ENCODE results near the gene TSEN34.

The TSEN34 gene

DNA sequence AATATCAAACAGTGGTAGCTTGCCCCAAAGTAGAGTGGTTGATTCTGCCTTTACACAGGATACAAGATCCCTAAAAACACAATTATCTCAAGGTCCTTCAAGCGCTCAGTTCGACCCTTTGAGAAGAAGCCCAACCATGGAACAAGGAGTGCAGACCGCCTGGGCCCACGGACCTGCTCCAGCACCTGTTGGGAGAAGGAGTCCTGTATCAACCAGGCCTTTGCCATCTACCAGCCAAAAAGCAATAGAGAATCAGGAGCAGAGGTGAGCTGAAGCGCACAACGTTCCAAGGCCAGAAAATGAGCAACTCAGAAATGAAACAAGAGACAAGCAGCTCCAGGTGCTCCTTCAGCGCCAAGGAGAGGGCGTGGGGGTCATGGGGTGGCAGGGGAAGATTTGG lies 38.0 kb downstream of the TSEN34 start:
- no peaks in the 10 kb centered on the region for H3K9me2 ChIP-seq (replicated peaks; ENCODE audit: insufficient read depth, low read length)
- no peaks in the 10 kb centered on the region for H3K79me2 ChIP-seq (ENCODE audit: insufficient read depth, low read length)
- no peaks in the 10 kb centered on the region for H3K27me3 ChIP-seq (ENCODE audit: low read length)
- H3K27ac ChIP-seq (ENCODE audit: low read depth, low read length), result no peak overlapping the region
- TF ChIP-seq, protein P1, sequence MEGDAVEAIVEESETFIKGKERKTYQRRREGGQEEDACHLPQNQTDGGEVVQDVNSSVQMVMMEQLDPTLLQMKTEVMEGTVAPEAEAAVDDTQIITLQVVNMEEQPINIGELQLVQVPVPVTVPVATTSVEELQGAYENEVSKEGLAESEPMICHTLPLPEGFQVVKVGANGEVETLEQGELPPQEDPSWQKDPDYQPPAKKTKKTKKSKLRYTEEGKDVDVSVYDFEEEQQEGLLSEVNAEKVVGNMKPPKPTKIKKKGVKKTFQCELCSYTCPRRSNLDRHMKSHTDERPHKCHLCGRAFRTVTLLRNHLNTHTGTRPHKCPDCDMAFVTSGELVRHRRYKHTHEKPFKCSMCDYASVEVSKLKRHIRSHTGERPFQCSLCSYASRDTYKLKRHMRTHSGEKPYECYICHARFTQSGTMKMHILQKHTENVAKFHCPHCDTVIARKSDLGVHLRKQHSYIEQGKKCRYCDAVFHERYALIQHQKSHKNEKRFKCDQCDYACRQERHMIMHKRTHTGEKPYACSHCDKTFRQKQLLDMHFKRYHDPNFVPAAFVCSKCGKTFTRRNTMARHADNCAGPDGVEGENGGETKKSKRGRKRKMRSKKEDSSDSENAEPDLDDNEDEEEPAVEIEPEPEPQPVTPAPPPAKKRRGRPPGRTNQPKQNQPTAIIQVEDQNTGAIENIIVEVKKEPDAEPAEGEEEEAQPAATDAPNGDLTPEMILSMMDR (IDR thresholded peaks at IDR 0.05; ENCODE audit: insufficient read depth, low read length, poor library complexity, severe bottlenecking), result no peak
- no peak for TF ChIP-seq EZH2phosphoT487 (conservative IDR thresholded peaks at IDR 0.05; ENCODE audit: low read length)
- H3F3A ChIP-seq (ENCODE audit: insufficient read depth), result no peaks in the 10 kb centered on the region
- H4K20me1 ChIP-seq (ENCODE audit: low read depth, low read length), result no peaks in the 10 kb centered on the region
- H3K9ac ChIP-seq (ENCODE audit: low read length), result no peak overlapping the region
- H3K36me3 ChIP-seq (ENCODE audit: low read length), result no peaks in the 10 kb centered on the region
- H3K4me3 ChIP-seq (ENCODE audit: insufficient read depth, low read length, poor library complexity, severe bottlenecking), result no peak overlapping the region
- no peak overlapping the region for H2AFZ ChIP-seq (ENCODE audit: low read depth, low read length, severe bottlenecking)
- H3K9me3 ChIP-seq (ENCODE audit: insufficient read depth, low read length), result no peaks in the 10 kb centered on the region
- no peak overlapping the region for H3K4me2 ChIP-seq (ENCODE audit: low read depth, low read length, poor library complexity, severe bottlenecking)

DNA sequence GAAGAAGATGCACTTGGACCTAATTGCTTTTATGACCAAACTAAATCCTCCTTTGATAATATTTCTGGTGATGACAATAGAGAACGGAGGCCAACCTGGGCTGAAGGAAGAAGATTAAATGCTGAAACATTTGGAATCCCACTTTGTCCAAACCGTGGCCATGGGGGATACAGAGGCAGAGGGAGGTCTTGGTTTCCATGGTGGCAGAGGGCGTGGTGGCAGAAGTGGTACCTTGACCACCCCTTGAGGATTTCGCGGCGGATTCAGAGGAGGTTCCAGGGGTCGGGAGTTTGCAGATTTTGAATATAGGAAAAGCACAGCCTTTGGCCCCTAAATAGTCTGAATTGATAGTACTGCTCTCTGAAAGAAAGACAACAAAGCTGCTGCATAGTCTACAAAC lies 38.9 kb downstream of the TSEN34 start:
- TF ChIP-seq, protein P1 (IDR thresholded peaks at IDR 0.05; ENCODE audit: insufficient read depth, low read length, poor library complexity, severe bottlenecking), result no peak
- TF ChIP-seq EZH2phosphoT487 (conservative IDR thresholded peaks at IDR 0.05; ENCODE audit: low read length), result no peak
- Histone ChIP-seq H3K4me2 (ENCODE audit: low read depth, low read length, poor library complexity, severe bottlenecking) (no peak overlapping the region), H3K27ac (ENCODE audit: low read depth, low read length) (no peak overlapping the region), H3K9me2 (replicated peaks; ENCODE audit: insufficient read depth, low read length) (no peaks in the 10 kb centered on the region), H3F3A (ENCODE audit: insufficient read depth) (no peaks in the 10 kb centered on the region), H2AFZ (ENCODE audit: low read depth, low read length, severe bottlenecking) (no peak overlapping the region), H3K4me3 (ENCODE audit: insufficient read depth, low read length, poor library complexity, severe bottlenecking) (no peak overlapping the region), H3K36me3 (ENCODE audit: low read length) (no peaks in the 10 kb centered on the region), H3K79me2 (ENCODE audit: insufficient read depth, low read length) (no peaks in the 10 kb centered on the region), H3K27me3 (ENCODE audit: low read length) (no peaks in the 10 kb centered on the region), H3K9me3 (ENCODE audit: insufficient read depth, low read length) (no peaks in the 10 kb centered on the region), H4K20me1 (ENCODE audit: low read depth, low read length) (no peaks in the 10 kb centered on the region), H3K9ac (ENCODE audit: low read length) (no peak overlapping the region)

DNA sequence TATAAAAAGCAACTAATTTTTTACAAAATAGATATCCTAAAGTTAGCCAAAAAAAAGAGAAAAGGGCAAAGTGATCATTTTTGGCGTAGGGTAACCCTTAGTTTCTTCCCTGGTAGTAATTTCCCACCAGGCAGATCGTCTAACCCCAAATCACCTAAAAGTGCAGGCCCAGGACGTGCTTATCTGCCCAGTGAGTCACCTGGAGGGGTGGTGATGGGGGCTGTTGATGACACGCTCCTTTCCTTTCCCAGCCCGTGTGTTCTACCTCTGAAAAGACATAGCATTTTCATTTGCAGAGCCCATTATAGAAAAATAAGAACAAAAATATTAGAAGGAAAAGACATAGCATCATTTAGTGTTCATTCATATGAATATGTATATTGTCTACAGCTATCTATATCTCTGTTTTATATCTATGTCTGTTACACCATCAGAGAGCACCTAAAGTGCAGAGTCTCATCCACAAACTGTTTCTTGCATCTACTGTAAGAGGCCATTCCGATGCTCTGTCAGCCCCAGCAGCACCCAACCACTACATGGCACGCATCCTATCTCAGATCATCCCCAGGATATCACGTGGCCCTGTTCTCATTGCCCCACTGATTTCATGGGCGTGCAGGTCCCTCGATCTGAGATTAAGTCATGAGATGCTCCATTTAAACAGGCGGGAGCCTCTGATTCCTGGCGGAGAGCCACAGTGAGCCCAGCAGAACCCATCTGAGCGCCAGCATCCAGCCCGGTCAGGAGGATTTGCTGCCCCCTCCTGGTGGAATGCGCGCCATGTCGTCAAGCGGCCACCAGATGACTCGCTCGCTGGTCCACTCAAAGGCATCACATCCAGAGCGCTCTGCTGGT lies 40.2 kb downstream of the TSEN34 start:
- no peaks in the 10 kb centered on the region for H3K9me2 ChIP-seq (replicated peaks; ENCODE audit: insufficient read depth, low read length)
- TF ChIP-seq, protein P1 (IDR thresholded peaks at IDR 0.05; ENCODE audit: insufficient read depth, low read length, poor library complexity, severe bottlenecking), result peak; percentile 73
- TF ChIP-seq EZH2phosphoT487 (conservative IDR thresholded peaks at IDR 0.05; ENCODE audit: low read length), result no peak
- H3K27me3 ChIP-seq (ENCODE audit: low read length), result no peaks in the 10 kb centered on the region
- H4K20me1 ChIP-seq (ENCODE audit: low read depth, low read length), result no peaks in the 10 kb centered on the region
- no peak overlapping the region for H2AFZ ChIP-seq (ENCODE audit: low read depth, low read length, severe bottlenecking)
- no peaks in the 10 kb centered on the region for H3K36me3 ChIP-seq (ENCODE audit: low read length)
- H3K9ac ChIP-seq (ENCODE audit: low read length), result no peak overlapping the region
- no peak overlapping the region for H3K4me3 ChIP-seq (ENCODE audit: insufficient read depth, low read length, poor library complexity, severe bottlenecking)
- H3K9me3 ChIP-seq (ENCODE audit: insufficient read depth, low read length), result no peaks in the 10 kb centered on the region
- H3K27ac ChIP-seq (ENCODE audit: low read depth, low read length), result no peak overlapping the region
- no peak overlapping the region for H3K4me2 ChIP-seq (ENCODE audit: low read depth, low read length, poor library complexity, severe bottlenecking)
- no peaks in the 10 kb centered on the region for H3K79me2 ChIP-seq (ENCODE audit: insufficient read depth, low read length)
- no peaks in the 10 kb centered on the region for H3F3A ChIP-seq (ENCODE audit: insufficient read depth)
